Thyroid gland (tissue), 4 donors: ENCODE data around the gene CHRNG. TPM values are rescaled to one million over a fixed set of nuclear protein-coding genes. Genes with fewer than 3 reads are reported as not detected.

Experiments used
- DNase-seq, 2 donors: peaks; one replicate each; pipeline ENCODE4 v3.0.0-alpha.2; 2019
- H3K27ac ChIP-seq, 3 donors: fragments of 200-600 bp; sonication (generic); 1 replicate in 2 of 3; 2 replicates in 1 of 3; pipeline ENCODE4 v1.5.1; 2016 to 2019; ENCODE audit warnings: mild to moderate bottlenecking in 1 of 3, moderate library complexity in 1 of 3
- H3K27me3 ChIP-seq: fragments of 200-600 bp; sonication (generic); one replicate; pipeline ENCODE4 v1.5.1; 2019
- H3K36me3 ChIP-seq, 2 donors: fragments of 200-600 bp; sonication (generic); one replicate each; pipeline ENCODE4 v1.5.1; 2016 to 2019
- H3K4me1 ChIP-seq, 2 donors: fragments of 200-600 bp; sonication (generic); one replicate each; pipeline ENCODE4 v1.5.1; 2017 to 2019
- H3K4me3 ChIP-seq, 3 donors: fragments of 200-600 bp; sonication (generic); replicated peaks in 1 of 3; 1 replicate in 2 of 3; 2 replicates in 1 of 3; pipeline ENCODE4 v1.5.1; 2016; ENCODE audit warnings: mild to moderate bottlenecking in 1 of 3
- H3K9me3 ChIP-seq: fragments of 200-600 bp; sonication (generic); one replicate; pipeline ENCODE4 v1.5.1; 2017
- CTCF ChIP-seq, 6 experiments: fragments of 200-600 bp in 3 of 6; fragments of 450-650 bp in 3 of 6; sonication (generic) in 3 of 6; IDR thresholded peaks; one replicate each; pipeline ENCODE4 v1.5.1; 2016 to 2019; ENCODE audit warnings: antibody characterized with exemption in 6 of 6, mild to moderate bottlenecking in 2 of 6, inconsistent platforms in 1 of 6, moderate library complexity in 1 of 6
- POLR2A ChIP-seq, 2 donors: fragments of 450-650 bp; IDR thresholded peaks; one replicate each; pipeline ENCODE4 v1.6.1; 2017; ENCODE audit warnings: antibody characterized with exemption in 2 of 2, mild to moderate bottlenecking in 2 of 2, moderate library complexity in 1 of 2
- WGBS, 2 donors: methylation state at CpG; one replicate each; pipeline ENCODE4 v1.1.5; 2017; 5-methylcytosine and 5-hydroxymethylcytosine counted together
- intact Hi-C: fragments of 100-400 bp; cut with DNase I; formaldehyde crosslinking; loops from one replicate; pipeline ENCODE4 v1.15.1; 2023
- total RNA-seq, 4 donors: library from RNA; depleted of rRNA; stranded (reverse); fragments of >200 nt; gene quantifications; one replicate each; pipeline ENCODE4 v1.2.3, GENCODE V29; 2016

The CHRNG gene
- total RNA-seq, 4 donors from 2014 or later: not detected

- 68 to 72% methylated on average over 7 of the region's 7 CpGs for whole genome bisulfite sequencing, 2 donors
- Histone ChIP-seq H3K36me3 (peaks cover 31 to 36% of the 10 kb centered on the region in 2 donors), H3K27ac (peak overlapping the region in 1 of 3 donors; percentile 6), H3K27me3 (no peaks in the 10 kb centered on the region), H3K9me3 (no peaks in the 10 kb centered on the region), H3K4me1 (peaks cover 12 to 39% of the 10 kb centered on the region in 2 donors), H3K4me3 (no peak overlapping the region)
- peak; percentile 56 to 65 for DNase-seq
- intact Hi-C loops: no loop called here
- TF ChIP-seq CTCF (IDR thresholded peaks at IDR 0.05): no peak
- TF ChIP-seq POLR2A (IDR thresholded peaks at IDR 0.05): no peak
Measured at GRCh38 chr2:232571026-232571474, 31.6 kb downstream of the CHRNG start.

- no peaks in the 10 kb centered on the region for H3K27me3 ChIP-seq
- no peak for DNase-seq
Measured at GRCh38 chr2:232573042-232573441, 33.5 kb downstream of the CHRNG start.

GRCh38 chr2:232573771-232574435 lies 34.4 kb downstream of the CHRNG start:
- H3K4me3 ChIP-seq: no peak overlapping the region
- WGBS, 2 donors: 27 to 34% methylated on average over 7 to 8 of the region's 8 CpGs

More at GRCh38 chr2:232573042-232573441, 33.5 kb downstream of the CHRNG start:
- peaks cover 15 to 17% of the 10 kb centered on the region in 2 donors for H3K36me3 ChIP-seq
- peaks cover 12 to 32% of the 10 kb centered on the region in 2 donors for H3K4me1 ChIP-seq
- H3K27ac ChIP-seq: peak overlapping the region; percentile 35 to 63 (median 53)
- no peak overlapping the region for H3K4me3 ChIP-seq
- no peak for TF ChIP-seq CTCF (IDR thresholded peaks at IDR 0.05)
- no peak for TF ChIP-seq POLR2A (IDR thresholded peaks at IDR 0.05)
- intact Hi-C loops: no loop called here
- H3K9me3 ChIP-seq: no peaks in the 10 kb centered on the region

GRCh38 chr2:232574674-232575403 lies 35.3 kb downstream of the CHRNG start:
- no peak for DNase-seq
- Histone ChIP-seq H3K9me3 (no peaks in the 10 kb centered on the region), H3K4me1 (peaks cover 12 to 28% of the 10 kb centered on the region in 2 donors), H3K4me3 (no peak overlapping the region), H3K27me3 (no peaks in the 10 kb centered on the region), H3K36me3 (peaks cover 0 to 3% of the 10 kb centered on the region in 2 donors), H3K27ac (peak overlapping the region in 1 of 3 donors; percentile 63)
- 90 to 92% methylated on average over 5 of the region's 5 CpGs for WGBS, 2 donors
- TF ChIP-seq POLR2A (IDR thresholded peaks at IDR 0.05) (no peak), CTCF (IDR thresholded peaks at IDR 0.05) (no peak)
- intact Hi-C loops: no loop called here

More at GRCh38 chr2:232573771-232574435, 34.4 kb downstream of the CHRNG start:
- H3K9me3 ChIP-seq: no peaks in the 10 kb centered on the region
- intact Hi-C loops: no loop called here
- peak; percentile 73 to 77 for DNase-seq
- H3K36me3 ChIP-seq: peaks cover 9 to 12% of the 10 kb centered on the region in 2 donors
- peak overlapping the region; percentile 35 to 63 (median 53) for H3K27ac ChIP-seq
- TF ChIP-seq POLR2A (IDR thresholded peaks at IDR 0.05) (peak in 1 of 2 donors; percentile 22), CTCF (IDR thresholded peaks at IDR 0.05) (no peak)
- no peaks in the 10 kb centered on the region for H3K27me3 ChIP-seq
- peaks cover 12 to 28% of the 10 kb centered on the region in 2 donors for H3K4me1 ChIP-seq

- Histone ChIP-seq H3K36me3 (no peaks in the 10 kb centered on the region), H3K27me3 (no peaks in the 10 kb centered on the region), H3K4me1 (peaks cover 12 to 26% of the 10 kb centered on the region in 2 donors), H3K27ac (no peak overlapping the region), H3K9me3 (no peaks in the 10 kb centered on the region), H3K4me3 (no peak overlapping the region)
- intact Hi-C loops: no loop called here
- 100% methylated on average over 1 of the region's 1 CpG for WGBS, 2 donors
- TF ChIP-seq POLR2A (IDR thresholded peaks at IDR 0.05) (no peak), CTCF (IDR thresholded peaks at IDR 0.05) (no peak)
- no peak for DNase-seq
Measured at GRCh38 chr2:232575404-232575746, 35.9 kb downstream of the CHRNG start.
